WTC11 (cell line): ENCODE data around the gene MAP4K3. TPM values are rescaled to one million over a fixed set of nuclear protein-coding genes. Genes with fewer than 3 reads are reported as not detected.

ENCODE experiments used
- ATAC-seq: fragments of 200-7000 bp; cut with Tn5 transposase; 2 replicates; pipeline ENCODE4 v1.10.0; 2021; ENCODE audit warnings: mild to moderate bottlenecking, moderate library complexity
- CTCF ChIA-PET: fragments of 300-600 bp; sonication (Branson Sonifier 250); formaldehyde crosslinking; loops from one replicate; lab custom pipeline; 2021; ENCODE audit warnings: antibody characterized with exemption; lab: Charles Lee
- POLR2A ChIA-PET: fragments of 350-600 bp; sonication (Branson Sonifier 250); formaldehyde crosslinking; loops from one replicate; lab custom pipeline; 2021; ENCODE audit warnings: antibody characterized with exemption; lab: Charles Lee
- DNase-seq: peaks from one replicate; pipeline ENCODE4 v3.0.0; 2021; ENCODE audit warnings: low spot score
- H3K27ac Mint-ChIP-seq: 2 replicates; pipeline ENCODE4 v1.8.0; 2021; ENCODE audit warnings: mixed read lengths
- H3K27me3 Mint-ChIP-seq: 2 replicates; pipeline ENCODE4 v1.8.0; 2021; ENCODE audit warnings: low read depth, mild to moderate bottlenecking, moderate library complexity, mixed read lengths
- H3K36me3 Mint-ChIP-seq: 2 replicates; pipeline ENCODE4 v1.8.0; 2021; ENCODE audit warnings: mixed read lengths
- H3K4me1 Mint-ChIP-seq: 2 replicates; pipeline ENCODE4 v1.8.0; 2022; ENCODE audit warnings: mixed read lengths
- H3K4me3 Mint-ChIP-seq: 2 replicates; pipeline ENCODE4 v1.8.0; 2021; ENCODE audit warnings: mild to moderate bottlenecking, moderate library complexity, mixed read lengths
- H3K9me3 Mint-ChIP-seq: 2 replicates; pipeline ENCODE4 v1.8.0; 2021; ENCODE audit warnings: mixed read lengths
- ATF3 ChIP-seq: sonication (generic); formaldehyde crosslinking; conservative IDR thresholded peaks from 2 replicates; pipeline ENCODE4 v1.8.1; 2022; ENCODE audit warnings: mild to moderate bottlenecking, missing genetic modification reagents
- CTCF ChIP-seq: fragments of 200-600 bp; IDR thresholded peaks from 2 replicates; pipeline ENCODE4 v1.8.0; 2022; ENCODE audit warnings: antibody characterized with exemption
- FOXK1 ChIP-seq: sonication (generic); formaldehyde crosslinking; IDR thresholded peaks from 2 replicates; pipeline ENCODE4 v1.8.0; 2022; ENCODE audit warnings: mild to moderate bottlenecking, moderate library complexity, missing genetic modification reagents
- HMGA2 ChIP-seq: fragments of 250-450 bp; sonication (Bioruptor Pico); IDR thresholded peaks from 2 replicates; pipeline ENCODE4 v1.4.0; 2021; ENCODE audit warnings: mild to moderate bottlenecking, moderate library complexity
- JAZF1 ChIP-seq: fragments of 250-450 bp; sonication (Bioruptor Pico); IDR thresholded peaks from 2 replicates; pipeline ENCODE4 v1.9.0; 2021; ENCODE audit warnings: moderate library complexity, mild to moderate bottlenecking, inconsistent platforms
- JUN ChIP-seq: sonication (generic); formaldehyde crosslinking; IDR thresholded peaks from 2 replicates; pipeline ENCODE4 v1.8.0; 2023; ENCODE audit warnings: mild to moderate bottlenecking, missing genetic modification reagents
- MAX ChIP-seq: sonication (generic); formaldehyde crosslinking; IDR thresholded peaks from 2 replicates; pipeline ENCODE4 v1.8.0; 2022; ENCODE audit warnings: mild to moderate bottlenecking, missing genetic modification reagents
- RORB ChIP-seq: fragments of 250-450 bp; sonication (Bioruptor Pico); IDR thresholded peaks from 2 replicates; pipeline ENCODE4 v1.9.0; 2021; ENCODE audit warnings: mild to moderate bottlenecking
- SMAD4 ChIP-seq: sonication (generic); formaldehyde crosslinking; IDR thresholded peaks from 2 replicates; pipeline ENCODE4 v1.8.0; 2022; ENCODE audit warnings: mild to moderate bottlenecking, missing genetic modification reagents
- SP1 ChIP-seq: sonication (generic); formaldehyde crosslinking; conservative IDR thresholded peaks from 2 replicates; pipeline ENCODE4 v1.8.1; 2022; ENCODE audit warnings: missing genetic modification reagents
- TCF7 ChIP-seq: sonication (generic); formaldehyde crosslinking; IDR thresholded peaks from 2 replicates; pipeline ENCODE4 v1.8.0; 2022; ENCODE audit warnings: mild to moderate bottlenecking, low read depth, missing genetic modification reagents, moderate library complexity
- TEAD1 ChIP-seq: sonication (generic); formaldehyde crosslinking; IDR thresholded peaks from 2 replicates; pipeline ENCODE4 v1.8.0; 2022; ENCODE audit warnings: mild to moderate bottlenecking, missing genetic modification reagents
- TEAD4 ChIP-seq: sonication (generic); formaldehyde crosslinking; IDR thresholded peaks from 2 replicates; pipeline ENCODE4 v1.8.0; 2022; ENCODE audit warnings: mild to moderate bottlenecking, missing genetic modification reagents
- USF1 ChIP-seq: sonication (generic); formaldehyde crosslinking; IDR thresholded peaks from 2 replicates; pipeline ENCODE4 v1.8.0; 2022; ENCODE audit warnings: mild to moderate bottlenecking, missing genetic modification reagents
- ZBTB43 ChIP-seq: sonication (generic); formaldehyde crosslinking; IDR thresholded peaks from 2 replicates; pipeline ENCODE4 v1.8.1; 2023; ENCODE audit warnings: mild to moderate bottlenecking, missing genetic modification reagents
- ZNF138 ChIP-seq: sonication (generic); formaldehyde crosslinking; conservative IDR thresholded peaks from 2 replicates; pipeline ENCODE4 v1.8.1; 2022; ENCODE audit warnings: mild to moderate bottlenecking, moderate library complexity, missing genetic modification reagents
- ZNF219 ChIP-seq: sonication (generic); formaldehyde crosslinking; IDR thresholded peaks from 2 replicates; pipeline ENCODE4 v1.8.0; 2023; ENCODE audit warnings: missing genetic modification reagents, mild to moderate bottlenecking, borderline replicate concordance
- ZNF416 ChIP-seq: fragments of 250-450 bp; sonication (Bioruptor Pico); IDR thresholded peaks from 2 replicates; pipeline ENCODE4 v1.9.0; 2021; ENCODE audit warnings: mild to moderate bottlenecking, inconsistent platforms
- ZNF425 ChIP-seq: fragments of 250-450 bp; sonication (Bioruptor Pico); conservative IDR thresholded peaks from 2 replicates; pipeline ENCODE4 v1.9.0; 2021; ENCODE audit warnings: mild to moderate bottlenecking
- total RNA-seq: library from RNA; stranded (reverse); gene quantifications from 3 replicates; pipeline ENCODE4 v1.2.3, GENCODE V29; 2021

MAP4K3 gene
- total RNA-seq, 1 experiment from 2014 or later, result 73.2 TPM

- Mint-ChIP-seq H3K36me3 (peaks cover 17% of the 10 kb centered on the region), H3K9me3 (peaks cover 13% of the 10 kb centered on the region), H3K4me1 (peaks cover 69% of the 10 kb centered on the region), H3K4me3 (no peak overlapping the region), H3K27me3 (no peaks in the 10 kb centered on the region), H3K27ac (no peak overlapping the region)
- CTCF ChIA-PET, result no interaction called here
- DNase-seq (no peak), ATAC-seq (no peak)
- POLR2A ChIA-PET, result no interaction called here
- no peak for TF ChIP-seq JAZF1 (CRISPR knock-in tag)
- TF ChIP-seq MAX (CRISPR knock-in tag), result no peak
- TF ChIP-seq FOXK1 (CRISPR knock-in tag), result no peak
- no peak for TF ChIP-seq TEAD1 (CRISPR knock-in tag)
- no peak for TF ChIP-seq JUN (CRISPR knock-in tag)
- TF ChIP-seq HMGA2 (CRISPR knock-in tag), result no peak
- no peak for TF ChIP-seq TEAD4
- no peak for TF ChIP-seq CTCF
- no peak for TF ChIP-seq RORB (CRISPR knock-in tag)
Measured at GRCh38 chr2:39481611-39482010, 44.5 kb upstream of the MAP4K3 start.

GRCh38 chr2:39479696-39480095 lies 42.6 kb upstream of the MAP4K3 start:
- no peak for TF ChIP-seq ZNF138 (CRISPR knock-in tag)
- no peak for TF ChIP-seq SP1
- TF ChIP-seq TCF7, result no peak
- no peak for TF ChIP-seq ZNF425 (CRISPR knock-in tag)
- no peak for TF ChIP-seq USF1
- TF ChIP-seq JAZF1 (CRISPR knock-in tag), result no peak
- TF ChIP-seq SMAD4, result no peak
- no peak for TF ChIP-seq ZNF416 (CRISPR knock-in tag)
- no peak for TF ChIP-seq JUN (CRISPR knock-in tag)
- no peak for TF ChIP-seq ATF3 (CRISPR knock-in tag)
- no peak for TF ChIP-seq ZBTB43 (CRISPR knock-in tag)
- no peak for TF ChIP-seq CTCF
- no peak for TF ChIP-seq ZNF219
- DNase-seq, result no peak
- H3K36me3 Mint-ChIP-seq, result peaks cover 17% of the 10 kb centered on the region
- ATAC-seq, result no peak
- CTCF ChIA-PET, result no interaction called here
- H3K27me3 Mint-ChIP-seq, result no peaks in the 10 kb centered on the region
- peak overlapping the region; percentile 3; the same call in 1 of the 2 replicates for H3K27ac Mint-ChIP-seq
- peaks cover 52% of the 10 kb centered on the region for H3K4me1 Mint-ChIP-seq
- H3K4me3 Mint-ChIP-seq, result no peak overlapping the region
- POLR2A ChIA-PET, result interaction anchor here (0.7 kb wide), 1 partner anchor 35 kb away, joined by 6 read pairs; no protein-coding TSS in a partner anchor
- peaks cover 13% of the 10 kb centered on the region for H3K9me3 Mint-ChIP-seq
